ENCODE measurements around the gene KRT81.

DNA sequence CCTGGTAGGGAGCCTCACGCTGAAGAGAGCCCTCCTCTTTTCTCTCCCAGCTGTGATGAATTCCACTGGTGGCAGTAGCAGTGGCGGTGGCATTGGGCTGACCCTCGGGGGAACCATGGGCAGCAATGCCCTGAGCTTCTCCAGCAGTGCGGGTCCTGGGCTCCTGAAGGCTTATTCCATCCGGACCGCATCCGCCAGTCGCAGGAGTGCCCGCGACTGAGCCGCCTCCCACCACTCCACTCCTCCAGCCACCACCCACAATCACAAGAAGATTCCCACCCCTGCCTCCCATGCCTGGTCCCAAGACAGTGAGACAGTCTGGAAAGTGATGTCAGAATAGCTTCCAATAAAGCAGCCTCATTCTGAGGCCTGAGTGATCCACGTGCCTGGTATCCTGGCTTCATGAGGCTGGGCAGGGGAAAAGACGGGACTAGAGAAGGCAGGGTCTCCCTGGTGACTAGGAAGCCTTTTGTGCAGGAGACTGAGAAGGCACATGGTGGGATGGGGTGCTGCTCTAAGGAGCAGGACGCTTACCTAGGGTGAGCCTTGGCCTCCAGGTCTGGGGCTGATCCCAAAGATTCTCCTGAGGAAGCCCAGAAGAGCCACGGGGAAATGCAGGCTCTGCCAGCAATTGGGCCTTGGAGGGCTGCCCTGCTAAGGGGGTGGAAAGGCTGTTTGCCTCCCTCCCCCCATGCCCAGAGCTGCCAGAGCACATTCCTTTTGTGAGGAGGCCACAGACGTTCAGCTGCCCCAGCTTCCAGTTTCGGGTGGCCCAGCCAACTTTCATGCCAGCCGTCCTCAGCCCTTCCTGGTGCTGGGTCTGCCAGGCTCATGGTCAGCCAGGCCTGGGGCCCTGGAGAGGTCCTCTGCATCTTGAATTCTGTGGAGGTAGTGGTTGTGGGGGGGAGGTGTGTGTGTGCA is 42.5 kb downstream of the KRT81 start:
- TF ChIP-seq, protein P1, sequence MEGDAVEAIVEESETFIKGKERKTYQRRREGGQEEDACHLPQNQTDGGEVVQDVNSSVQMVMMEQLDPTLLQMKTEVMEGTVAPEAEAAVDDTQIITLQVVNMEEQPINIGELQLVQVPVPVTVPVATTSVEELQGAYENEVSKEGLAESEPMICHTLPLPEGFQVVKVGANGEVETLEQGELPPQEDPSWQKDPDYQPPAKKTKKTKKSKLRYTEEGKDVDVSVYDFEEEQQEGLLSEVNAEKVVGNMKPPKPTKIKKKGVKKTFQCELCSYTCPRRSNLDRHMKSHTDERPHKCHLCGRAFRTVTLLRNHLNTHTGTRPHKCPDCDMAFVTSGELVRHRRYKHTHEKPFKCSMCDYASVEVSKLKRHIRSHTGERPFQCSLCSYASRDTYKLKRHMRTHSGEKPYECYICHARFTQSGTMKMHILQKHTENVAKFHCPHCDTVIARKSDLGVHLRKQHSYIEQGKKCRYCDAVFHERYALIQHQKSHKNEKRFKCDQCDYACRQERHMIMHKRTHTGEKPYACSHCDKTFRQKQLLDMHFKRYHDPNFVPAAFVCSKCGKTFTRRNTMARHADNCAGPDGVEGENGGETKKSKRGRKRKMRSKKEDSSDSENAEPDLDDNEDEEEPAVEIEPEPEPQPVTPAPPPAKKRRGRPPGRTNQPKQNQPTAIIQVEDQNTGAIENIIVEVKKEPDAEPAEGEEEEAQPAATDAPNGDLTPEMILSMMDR (conservative IDR thresholded peaks at IDR 0.05) = no peak
- TF ChIP-seq EZH2 (IDR thresholded peaks at IDR 0.05; ENCODE audit: low read depth) = no peak

Data from PC-9 (cell line).